GM21526 (cell line): ENCODE data around the gene SEPTIN10.
"Not testable (repeated sequence)": the region's sequence is repeated elsewhere in the genome, so short reads cannot be mapped to it uniquely, and the experiment has no call there.

ENCODE experiments used
- ATAC-seq: cut with Tn5 transposase; IDR thresholded peaks from one replicate; pipeline ENCODE4 v1.9.1; 2021; ENCODE audit warnings: moderate library complexity; ENCODE audit not compliant: unreplicated experiment, low FRiP score

The SEPTIN10 gene

GRCh38 chr2:109607766-109608165, 6.0 kb downstream of the SEPTIN10 start:
- ATAC-seq = no peak

DNA sequence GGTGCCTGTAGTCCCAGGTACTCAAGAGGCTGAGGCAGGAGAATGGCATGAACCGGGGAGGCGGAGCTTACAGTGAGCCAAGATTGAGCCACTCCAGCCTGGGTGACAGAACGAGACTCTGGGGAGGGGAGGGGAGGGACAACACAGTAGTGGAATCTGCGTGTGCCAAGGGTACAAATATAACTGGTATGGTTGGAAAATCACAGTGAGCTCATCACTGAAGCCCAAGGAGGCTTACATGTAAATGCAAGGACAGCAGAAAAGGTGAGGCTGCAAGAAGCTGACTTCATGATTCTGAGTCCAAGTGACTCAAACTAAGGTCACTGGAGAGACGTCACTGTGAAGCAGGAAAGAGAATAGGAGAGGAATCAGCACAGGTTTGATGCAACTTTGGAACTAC, 9.2 kb downstream of the SEPTIN10 start:
- ATAC-seq = no peak

- no peak for ATAC-seq
These were observed 11.1 kb downstream of the SEPTIN10 start for GRCh38 chr2:109602617-109603188.

GRCh38 chr2:109601783-109602182, 12.0 kb downstream of the SEPTIN10 start:
- ATAC-seq = no peak

DNA sequence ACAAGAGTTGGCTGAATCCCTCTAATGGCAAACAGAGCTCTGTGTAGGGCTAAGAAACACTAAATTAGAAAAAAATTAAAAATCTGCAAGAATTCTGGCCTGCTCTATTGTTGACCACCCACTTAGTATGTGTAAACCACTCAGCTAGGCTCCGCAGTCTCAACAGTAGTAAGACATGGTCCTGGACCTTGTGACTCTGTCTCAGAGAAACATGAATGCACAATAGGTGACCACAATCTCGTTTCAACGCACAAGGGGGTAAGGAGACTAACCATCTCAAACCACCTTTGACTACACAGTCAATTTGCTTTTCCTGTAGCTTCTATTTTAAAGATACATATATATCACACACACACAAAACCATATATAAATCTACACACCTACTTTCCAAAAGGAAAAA, 16.5 kb downstream of the SEPTIN10 start:
- no peak for ATAC-seq

GRCh38 chr2:109595644-109596043, 18.1 kb downstream of the SEPTIN10 start:
- no peak for ATAC-seq

DNA sequence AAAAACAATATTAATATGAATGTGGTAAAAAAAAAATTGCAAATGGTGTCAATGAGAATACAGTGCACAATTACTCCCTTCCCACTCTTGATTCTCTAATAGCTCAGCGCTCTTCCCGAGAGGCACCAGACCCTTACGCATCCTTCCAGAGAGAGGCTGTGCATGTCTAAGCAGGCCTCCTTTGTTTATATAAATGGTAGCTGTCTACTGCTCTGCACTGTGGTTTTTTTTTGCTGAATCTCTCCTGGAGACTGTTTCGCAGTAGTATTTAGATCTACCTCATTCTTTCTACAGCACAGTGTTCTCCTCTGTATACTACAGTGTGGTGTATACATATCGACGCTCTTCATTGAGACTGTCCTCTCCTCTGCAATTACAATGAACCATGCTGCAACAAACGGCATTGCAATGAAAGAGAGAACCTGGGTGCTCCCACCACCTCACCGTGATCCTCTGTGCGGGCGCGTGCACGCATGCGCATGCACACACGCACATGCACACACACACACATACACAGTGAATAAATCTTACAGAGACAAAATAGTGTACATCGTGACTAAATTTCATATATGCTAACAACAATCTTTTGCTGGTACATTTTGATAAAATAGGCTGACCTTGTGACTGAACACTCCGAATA, 19.4 kb downstream of the SEPTIN10 start:
- ATAC-seq = no peak

DNA sequence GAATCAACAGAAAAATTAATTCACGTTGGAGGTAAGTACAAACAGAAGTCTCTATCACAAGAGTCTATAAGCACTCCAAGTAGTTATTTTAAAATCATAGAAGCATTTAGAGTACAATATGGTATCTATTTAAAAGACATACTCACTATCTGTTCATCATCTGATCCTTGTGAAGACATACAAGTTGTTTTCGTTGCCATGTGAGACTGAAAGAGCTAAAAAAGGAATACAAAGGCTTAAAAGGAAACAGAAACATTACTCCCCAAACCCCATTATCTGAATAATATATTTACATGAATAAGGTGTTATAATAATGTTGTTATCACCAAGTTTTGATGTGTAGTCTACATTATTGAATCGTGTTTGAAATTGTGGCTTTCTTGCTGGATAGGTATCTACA, 20.9 kb downstream of the SEPTIN10 start:
- no peak for ATAC-seq

GRCh38 chr2:109591206-109591605, 22.6 kb downstream of the SEPTIN10 start:
- no peak for ATAC-seq

GRCh38 chr2:109586687-109587086, 27.1 kb downstream of the SEPTIN10 start:
- no peak for ATAC-seq

DNA sequence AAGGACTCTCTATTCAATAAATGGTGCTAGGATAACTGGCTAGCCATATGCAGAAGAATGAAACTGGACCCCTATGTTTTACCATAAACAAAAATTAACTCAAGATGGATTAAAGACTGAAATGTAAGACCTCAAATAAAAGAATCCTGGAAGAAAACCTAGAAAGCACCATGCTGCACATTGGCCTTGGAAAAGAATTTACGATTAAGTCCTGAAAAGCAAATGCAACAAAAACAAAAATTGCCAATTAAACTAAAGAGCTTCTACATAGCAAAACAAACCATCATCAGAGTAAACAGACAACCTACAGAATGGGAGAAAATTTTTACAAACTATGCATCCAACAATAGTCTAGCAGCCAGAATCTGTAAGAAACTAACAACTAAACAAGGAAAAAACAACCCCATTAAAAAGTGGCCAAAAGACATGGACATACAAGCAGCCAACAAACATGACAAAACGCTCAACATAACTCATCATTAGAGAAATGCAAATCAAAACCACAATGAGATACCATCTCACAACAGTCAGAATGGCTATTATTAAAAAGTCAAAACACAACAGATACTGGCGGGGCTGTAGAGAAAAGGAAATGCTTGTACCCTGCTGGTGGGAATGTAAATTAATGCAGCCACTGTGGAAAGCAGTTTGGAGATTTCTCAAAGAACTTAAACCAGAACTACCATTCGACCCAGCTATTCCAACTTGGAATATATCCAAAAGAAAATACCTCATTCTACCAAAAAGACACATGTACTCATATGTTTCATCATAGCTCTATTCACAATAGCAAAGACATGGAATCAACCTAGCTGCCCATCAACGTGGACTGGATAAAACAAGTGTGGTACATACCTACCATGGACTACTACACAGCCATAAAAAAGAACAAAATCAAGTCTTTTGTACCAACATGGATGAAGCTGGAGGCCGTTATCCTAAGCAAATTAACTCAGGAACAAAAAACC, 30.6 kb downstream of the SEPTIN10 start:
- ATAC-seq = no peak

DNA sequence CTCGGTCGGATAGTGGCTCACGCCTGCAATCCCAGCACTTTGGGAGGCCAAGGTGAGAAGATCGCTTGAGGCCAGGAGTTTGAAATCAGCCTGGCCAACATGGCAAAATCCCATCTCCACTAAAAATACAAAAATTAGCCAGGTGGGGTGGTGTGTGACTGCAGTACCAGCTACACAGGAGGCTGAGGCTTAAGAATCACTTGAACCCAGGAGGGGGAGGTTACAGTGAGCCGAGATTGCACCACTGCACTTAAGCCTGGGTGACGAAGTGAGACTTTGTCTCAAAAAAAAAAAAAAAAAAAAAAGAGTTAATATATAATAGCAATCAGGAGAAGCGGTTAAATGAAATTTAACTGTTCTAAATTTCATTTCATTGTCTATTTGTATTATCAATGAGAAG, 36.1 kb downstream of the SEPTIN10 start:
- ATAC-seq = not testable (repeated sequence)

- no peak for ATAC-seq
These were observed 38.4 kb downstream of the SEPTIN10 start for GRCh38 chr2:109575373-109575772.

GRCh38 chr2:109563980-109564550, 49.7 kb downstream of the SEPTIN10 start:
- ATAC-seq = no peak

DNA sequence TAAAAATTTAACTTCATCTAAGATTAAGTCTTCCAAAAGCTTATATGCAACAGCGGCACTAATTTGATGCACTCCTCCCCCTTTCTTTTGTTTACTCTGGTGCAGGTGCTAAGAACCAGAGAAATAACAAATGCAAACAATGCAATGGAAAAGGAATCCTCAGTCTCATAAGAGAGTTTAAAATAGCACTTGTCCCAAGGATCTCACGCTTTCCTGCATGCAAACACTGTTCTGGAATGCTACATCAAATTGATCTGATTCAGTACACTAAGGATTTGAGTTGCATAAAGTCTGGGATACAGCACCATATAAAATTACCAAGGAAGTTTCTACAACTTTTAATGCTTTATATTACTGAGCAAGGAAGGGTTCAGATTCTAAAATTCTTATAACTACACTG, 50.5 kb downstream of the SEPTIN10 start:
- ATAC-seq = no peak

DNA sequence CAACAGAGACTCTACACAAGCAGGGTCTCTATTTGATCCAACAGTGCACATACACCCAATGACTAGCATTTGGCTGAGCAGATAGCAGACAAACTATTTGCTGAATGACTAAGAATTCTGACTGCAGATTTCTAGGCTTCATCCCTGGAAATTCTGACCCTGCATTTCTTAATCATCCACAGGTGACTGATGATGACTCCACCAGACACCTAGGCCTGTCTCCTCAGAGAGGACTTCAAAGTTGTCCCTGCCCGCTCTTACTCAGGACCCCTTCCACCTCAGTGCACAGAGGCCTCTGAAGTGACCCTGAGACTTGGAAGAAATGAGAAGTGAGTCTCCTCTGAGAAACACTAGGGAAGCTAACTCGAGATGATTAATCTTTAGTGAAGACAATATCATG, 51.3 kb downstream of the SEPTIN10 start:
- ATAC-seq = no peak

DNA sequence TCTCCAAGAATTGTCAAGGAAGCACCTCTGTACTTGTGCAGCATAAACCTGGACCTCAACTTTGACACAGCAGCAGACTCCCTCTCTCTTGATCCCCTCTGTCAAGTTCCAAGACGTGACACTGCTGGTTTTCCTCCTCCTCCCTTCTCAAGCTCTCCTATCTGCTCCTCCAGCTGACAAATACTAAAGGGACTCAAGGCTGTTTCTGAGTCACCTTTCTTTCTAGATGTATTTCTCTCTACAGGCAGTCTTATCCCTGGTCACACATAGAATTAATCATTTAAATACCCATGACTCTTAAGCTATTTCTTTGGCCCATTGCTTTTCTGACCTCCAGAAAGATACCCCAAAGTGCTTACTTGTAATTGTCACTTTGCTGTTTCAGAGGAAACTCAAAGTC, 53.5 kb downstream of the SEPTIN10 start:
- no peak for ATAC-seq

- no peak for ATAC-seq
These were observed 55.5 kb downstream of the SEPTIN10 start for GRCh38 chr2:109558076-109558882.

- no peak for ATAC-seq
These were observed 56.5 kb downstream of the SEPTIN10 start for GRCh38 chr2:109557309-109557708.

DNA sequence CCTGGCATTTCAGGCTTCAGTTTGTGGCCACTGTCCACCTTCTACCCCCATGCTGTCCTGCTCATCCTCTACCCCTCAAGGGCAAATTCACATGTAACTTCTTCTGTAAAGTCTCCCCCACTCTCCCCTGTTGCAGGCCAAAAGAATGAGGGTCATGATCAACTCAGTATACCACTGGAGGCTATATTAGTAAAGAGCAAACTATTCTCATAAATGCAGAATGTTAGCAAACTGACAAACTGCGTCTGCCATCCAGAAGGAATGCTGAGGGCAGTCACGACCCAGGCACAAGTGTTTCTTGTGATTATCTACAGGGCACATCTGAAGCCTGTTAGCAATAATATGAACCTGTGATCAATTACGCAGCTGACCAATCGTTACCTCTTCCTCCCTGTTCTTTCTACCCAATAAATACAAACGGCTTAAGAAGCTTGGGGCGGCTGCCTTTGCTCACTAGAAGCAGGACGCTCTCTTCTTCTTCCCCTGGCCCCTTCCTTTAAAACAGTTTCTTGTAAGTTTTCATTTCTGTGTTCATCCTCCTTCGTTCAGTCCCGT, 58.3 kb downstream of the SEPTIN10 start:
- no peak for ATAC-seq
